ENCODE data around the gene ADPGK. TPM values are rescaled to one million over a fixed set of nuclear protein-coding genes. Genes with fewer than 3 reads are reported as not detected.

ADPGK gene
- total RNA-seq, 1 experiment from 2014 or later, result 52.9 TPM

DNA sequence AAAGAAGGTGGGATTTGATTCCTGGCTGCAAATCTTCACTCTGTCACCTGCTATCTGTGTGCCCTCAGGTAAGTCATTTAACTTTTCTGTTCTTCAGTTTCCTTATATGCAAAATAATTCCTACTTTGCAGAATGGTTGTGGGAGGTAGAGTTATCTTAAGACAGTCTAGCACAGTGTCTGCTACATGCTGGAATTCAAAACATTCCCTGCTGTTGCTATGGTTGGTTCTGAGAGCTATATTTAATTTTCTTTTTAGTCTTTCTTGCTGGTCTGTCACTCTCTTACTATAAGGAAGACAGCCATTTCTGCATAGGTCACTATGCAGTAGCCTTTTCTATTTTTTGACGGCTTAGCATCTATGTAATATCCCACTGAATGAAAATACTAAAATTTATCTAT, 4.0 kb upstream of the ADPGK start:
- intact Hi-C loops (cut with micrococcal nuclease), result no loop called here
- no peak overlapping the region for H2AFZ ChIP-seq (ENCODE audit: low read length)
- TF ChIP-seq EZH2phosphoT487 (IDR thresholded peaks at IDR 0.05; ENCODE audit: borderline replicate concordance, low read length), result no peak
- TF ChIP-seq EZH2 (IDR thresholded peaks at IDR 0.05; ENCODE audit: low read length, unreplicated experiment), result no peak
- TF ChIP-seq, protein P1, sequence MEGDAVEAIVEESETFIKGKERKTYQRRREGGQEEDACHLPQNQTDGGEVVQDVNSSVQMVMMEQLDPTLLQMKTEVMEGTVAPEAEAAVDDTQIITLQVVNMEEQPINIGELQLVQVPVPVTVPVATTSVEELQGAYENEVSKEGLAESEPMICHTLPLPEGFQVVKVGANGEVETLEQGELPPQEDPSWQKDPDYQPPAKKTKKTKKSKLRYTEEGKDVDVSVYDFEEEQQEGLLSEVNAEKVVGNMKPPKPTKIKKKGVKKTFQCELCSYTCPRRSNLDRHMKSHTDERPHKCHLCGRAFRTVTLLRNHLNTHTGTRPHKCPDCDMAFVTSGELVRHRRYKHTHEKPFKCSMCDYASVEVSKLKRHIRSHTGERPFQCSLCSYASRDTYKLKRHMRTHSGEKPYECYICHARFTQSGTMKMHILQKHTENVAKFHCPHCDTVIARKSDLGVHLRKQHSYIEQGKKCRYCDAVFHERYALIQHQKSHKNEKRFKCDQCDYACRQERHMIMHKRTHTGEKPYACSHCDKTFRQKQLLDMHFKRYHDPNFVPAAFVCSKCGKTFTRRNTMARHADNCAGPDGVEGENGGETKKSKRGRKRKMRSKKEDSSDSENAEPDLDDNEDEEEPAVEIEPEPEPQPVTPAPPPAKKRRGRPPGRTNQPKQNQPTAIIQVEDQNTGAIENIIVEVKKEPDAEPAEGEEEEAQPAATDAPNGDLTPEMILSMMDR (conservative IDR thresholded peaks at IDR 0.05; ENCODE audit: low read depth, low read length), result no peak
- H3K4me2 ChIP-seq (ENCODE audit: low read length), result no peak overlapping the region
- H3K27ac ChIP-seq (ENCODE audit: low read length), result no peak overlapping the region
- H3K36me3 ChIP-seq (ENCODE audit: low read depth, low read length), result no peaks in the 10 kb centered on the region
- no peak overlapping the region for H3K9ac ChIP-seq (ENCODE audit: low read length)
- no peaks in the 10 kb centered on the region for H4K20me1 ChIP-seq (ENCODE audit: low read length)
- no peaks in the 10 kb centered on the region for H3K9me2 ChIP-seq (replicated peaks; ENCODE audit: low read length)
- ChIA-PET POLR2A (ENCODE audit: unreplicated experiment) (interaction anchor here (0.6 kb wide), 1 partner anchor 106 kb away, joined by 7 read pairs; no protein-coding TSS in a partner anchor), CTCF (no interaction called here)
- BruUV-seq (replicated peaks), result no TSS peak
- H3K79me2 ChIP-seq (ENCODE audit: low read length), result peaks cover 9% of the 10 kb centered on the region
- H3K4me1 ChIP-seq (ENCODE audit: insufficient read depth, low read length), result no peaks in the 10 kb centered on the region
- H3K4me3 ChIP-seq (ENCODE audit: low read length), result no peak overlapping the region
- no peaks in the 10 kb centered on the region for H3F3A ChIP-seq (ENCODE audit: low read length, unreplicated experiment)
- DNase-seq, result no peak
- peaks cover 24% of the 10 kb centered on the region for H3K27me3 ChIP-seq (ENCODE audit: low read length)
- H3K9me3 ChIP-seq (ENCODE audit: low read length), result no peaks in the 10 kb centered on the region
- ATAC-seq, result no peak

DNA sequence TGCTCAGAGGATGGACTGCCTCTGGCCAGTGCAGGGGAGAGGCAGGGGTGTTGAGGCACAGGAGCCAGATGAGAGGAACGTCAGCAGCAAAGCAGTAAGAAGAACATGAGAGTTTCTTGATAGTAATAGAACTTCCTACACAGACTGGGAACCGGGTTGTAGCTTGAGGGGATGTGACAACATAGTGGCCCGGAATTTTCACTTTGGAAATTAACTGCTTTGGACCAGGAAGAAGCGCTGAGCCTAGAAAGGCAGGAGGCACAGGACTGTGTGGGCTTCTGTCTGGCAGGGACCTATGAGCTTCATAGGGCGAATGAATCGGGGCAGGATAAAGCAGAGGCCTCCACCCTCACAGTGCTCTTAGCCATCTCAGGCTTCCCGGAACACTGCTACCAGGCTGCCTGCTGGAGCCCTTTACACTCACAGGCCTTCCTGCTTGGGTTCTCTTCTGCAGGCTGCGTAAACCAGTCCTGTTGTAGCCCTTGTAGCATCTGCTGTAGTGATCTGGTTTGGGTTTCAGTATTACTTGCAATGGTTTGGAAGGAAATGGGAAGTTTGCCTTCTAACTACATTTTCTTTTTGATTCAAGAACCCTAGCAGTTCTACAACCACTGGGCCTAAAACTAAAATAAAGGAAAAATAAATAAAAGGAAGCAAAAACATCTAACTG, 3.3 kb upstream of the ADPGK start:
- Histone ChIP-seq H3K9me2 (replicated peaks; ENCODE audit: low read length) (no peaks in the 10 kb centered on the region), H3F3A (ENCODE audit: low read length, unreplicated experiment) (no peaks in the 10 kb centered on the region), H4K20me1 (ENCODE audit: low read length) (no peaks in the 10 kb centered on the region), H2AFZ (ENCODE audit: low read length) (no peak overlapping the region), H3K36me3 (ENCODE audit: low read depth, low read length) (no peaks in the 10 kb centered on the region), H3K9ac (ENCODE audit: low read length) (no peak overlapping the region), H3K9me3 (ENCODE audit: low read length) (no peaks in the 10 kb centered on the region), H3K27ac (ENCODE audit: low read length) (no peak overlapping the region), H3K4me3 (ENCODE audit: low read length) (no peak overlapping the region), H3K27me3 (ENCODE audit: low read length) (peaks cover 24% of the 10 kb centered on the region), H3K4me1 (ENCODE audit: insufficient read depth, low read length) (peaks cover 2% of the 10 kb centered on the region), H3K4me2 (ENCODE audit: low read length) (no peak overlapping the region), H3K79me2 (ENCODE audit: low read length) (peaks cover 16% of the 10 kb centered on the region)
- POLR2A ChIA-PET (ENCODE audit: unreplicated experiment), result no interaction called here
- no TSS peak for BruUV-seq (replicated peaks)
- TF ChIP-seq, protein P1 (conservative IDR thresholded peaks at IDR 0.05; ENCODE audit: low read depth, low read length), result no peak
- TF ChIP-seq EZH2phosphoT487 (IDR thresholded peaks at IDR 0.05; ENCODE audit: borderline replicate concordance, low read length), result no peak
- TF ChIP-seq EZH2 (IDR thresholded peaks at IDR 0.05; ENCODE audit: low read length, unreplicated experiment), result no peak
- ATAC-seq (no peak), DNase-seq (no peak)
- intact Hi-C loops (cut with micrococcal nuclease), result no loop called here
- CTCF ChIA-PET, result no interaction called here

DNA sequence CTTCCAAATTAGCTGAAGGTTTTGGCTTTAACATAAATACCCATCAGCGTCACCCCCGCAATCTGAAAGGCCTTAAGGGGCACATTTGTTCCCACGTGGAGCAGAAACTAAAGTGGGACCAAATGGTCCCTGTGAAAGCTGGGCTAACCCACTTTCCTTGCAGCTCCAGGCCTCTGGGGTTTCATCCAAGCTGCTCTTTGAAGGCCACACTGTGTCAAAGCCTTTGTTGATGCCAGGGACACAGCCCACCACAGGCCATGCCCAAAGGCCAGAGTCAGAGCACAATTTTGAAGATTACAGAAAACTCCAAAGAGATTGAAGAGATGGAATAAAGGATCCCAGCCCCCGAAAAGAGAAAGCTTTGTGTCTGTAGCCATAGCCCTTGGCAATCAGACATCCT, 2.7 kb upstream of the ADPGK start:
- no peak overlapping the region for H3K9ac ChIP-seq (ENCODE audit: low read length)
- H4K20me1 ChIP-seq (ENCODE audit: low read length), result no peaks in the 10 kb centered on the region
- POLR2A ChIA-PET (ENCODE audit: unreplicated experiment), result no interaction called here
- H3F3A ChIP-seq (ENCODE audit: low read length, unreplicated experiment), result no peaks in the 10 kb centered on the region
- H3K4me2 ChIP-seq (ENCODE audit: low read length), result no peak overlapping the region
- DNase-seq (no peak), ATAC-seq (no peak)
- BruUV-seq (replicated peaks), result no TSS peak
- no peaks in the 10 kb centered on the region for H3K36me3 ChIP-seq (ENCODE audit: low read depth, low read length)
- CTCF ChIA-PET, result no interaction called here
- intact Hi-C loops (cut with micrococcal nuclease), result no loop called here
- peaks cover 22% of the 10 kb centered on the region for H3K79me2 ChIP-seq (ENCODE audit: low read length)
- no peak overlapping the region for H3K4me3 ChIP-seq (ENCODE audit: low read length)
- H2AFZ ChIP-seq (ENCODE audit: low read length), result no peak overlapping the region
- H3K27ac ChIP-seq (ENCODE audit: low read length), result no peak overlapping the region
- peaks cover 19% of the 10 kb centered on the region for H3K27me3 ChIP-seq (ENCODE audit: low read length)
- H3K9me3 ChIP-seq (ENCODE audit: low read length), result no peaks in the 10 kb centered on the region
- peaks cover 6% of the 10 kb centered on the region for H3K4me1 ChIP-seq (ENCODE audit: insufficient read depth, low read length)
- no peaks in the 10 kb centered on the region for H3K9me2 ChIP-seq (replicated peaks; ENCODE audit: low read length)
- TF ChIP-seq EZH2phosphoT487 (IDR thresholded peaks at IDR 0.05; ENCODE audit: borderline replicate concordance, low read length), result no peak
- TF ChIP-seq, protein P1 (conservative IDR thresholded peaks at IDR 0.05; ENCODE audit: low read depth, low read length), result no peak
- no peak for TF ChIP-seq EZH2 (IDR thresholded peaks at IDR 0.05; ENCODE audit: low read length, unreplicated experiment)

Data from PC-3 (cell line).